Loucy (cell line): ENCODE data around the gene XKRX.

Source experiments
- H2AFZ ChIP-seq: fragments of 200-600 bp; sonication (generic); 2 replicates; pipeline ENCODE4 v1.6.0; 2016; ENCODE audit warnings: antibody characterized with exemption, mild to moderate bottlenecking, low read length, moderate library complexity
- H3F3A ChIP-seq: fragments of 200-600 bp; 2 replicates; pipeline ENCODE4 v1.6.0; 2016; ENCODE audit warnings: antibody characterized with exemption, low read depth, mild to moderate bottlenecking
- H3K27me3 ChIP-seq: fragments of 200-600 bp; sonication (generic); 2 replicates; pipeline ENCODE4 v1.6.1; 2014; ENCODE audit warnings: low read length, mild to moderate bottlenecking; ENCODE audit not compliant: insufficient read depth, poor library complexity, severe bottlenecking
- H3K36me3 ChIP-seq: fragments of 200-600 bp; sonication (generic); 2 replicates; pipeline ENCODE4 v1.6.1; 2016; ENCODE audit warnings: low read length; ENCODE audit not compliant: insufficient read depth
- H3K4me1 ChIP-seq: fragments of 200-600 bp; sonication (generic); 2 replicates; pipeline ENCODE4 v1.5.1; 2014; ENCODE audit warnings: low read length, mild to moderate bottlenecking; ENCODE audit not compliant: insufficient read depth, poor library complexity, severe bottlenecking
- H3K4me2 ChIP-seq: fragments of 200-600 bp; sonication (generic); 2 replicates; pipeline ENCODE4 v1.6.0; 2014; ENCODE audit warnings: antibody characterized with exemption, low read length, low read depth, mild to moderate bottlenecking; ENCODE audit not compliant: poor library complexity, severe bottlenecking
- H3K4me3 ChIP-seq: fragments of 200-600 bp; sonication (generic); 2 replicates; pipeline ENCODE4 v1.5.1; 2014; ENCODE audit warnings: low read length, mild to moderate bottlenecking, mixed read lengths; ENCODE audit not compliant: poor library complexity, severe bottlenecking
- H3K79me2 ChIP-seq: fragments of 200-600 bp; sonication (generic); 2 replicates; pipeline ENCODE4 v1.6.1; 2014; ENCODE audit warnings: low read length; ENCODE audit not compliant: insufficient read depth
- H3K9ac ChIP-seq: fragments of 200-600 bp; sonication (generic); 2 replicates; pipeline ENCODE4 v1.6.0; 2014; ENCODE audit warnings: mild to moderate bottlenecking, low read depth, low read length, moderate library complexity; ENCODE audit not compliant: poor library complexity, severe bottlenecking
- H3K9me2 ChIP-seq: fragments of 200-600 bp; sonication (generic); replicated peaks from 2 replicates; pipeline ENCODE4 v1.6.1; 2016; ENCODE audit warnings: low read depth, low read length, mixed read lengths
- H3K9me3 ChIP-seq: fragments of 200-600 bp; sonication (generic); 2 replicates; pipeline ENCODE4 v1.6.1; 2014; ENCODE audit warnings: mild to moderate bottlenecking, antibody characterized with exemption, low read length, low read depth; ENCODE audit not compliant: insufficient read depth
- H4K20me1 ChIP-seq: fragments of 200-600 bp; sonication (generic); 2 replicates; pipeline ENCODE4 v1.6.0; 2014; ENCODE audit warnings: antibody characterized with exemption, low read length, mild to moderate bottlenecking; ENCODE audit not compliant: insufficient read depth, poor library complexity, severe bottlenecking
- CTCF ChIP-seq: fragments of 200-600 bp; sonication (generic); conservative IDR thresholded peaks from 2 replicates; pipeline ENCODE4 v1.5.1; 2014; ENCODE audit warnings: mild to moderate bottlenecking, antibody characterized with exemption, low read length
- EZH2phosphoT487 ChIP-seq: fragments of 200-600 bp; IDR thresholded peaks from 2 replicates; pipeline ENCODE4 v1.6.1; 2018; ENCODE audit warnings: antibody characterized with exemption, mild to moderate bottlenecking, moderate library complexity, borderline replicate concordance

Gene XKRX

GRCh38 chrX:100911731-100912130, 17.0 kb downstream of the XKRX start:
- H3K27me3 ChIP-seq, result no peaks in the 10 kb centered on the region
- H3K4me2 ChIP-seq, result no peak overlapping the region
- H3K9me3 ChIP-seq, result no peaks in the 10 kb centered on the region
- no peaks in the 10 kb centered on the region for H3K79me2 ChIP-seq
- H3K4me3 ChIP-seq, result no peak overlapping the region
- no peaks in the 10 kb centered on the region for H3K36me3 ChIP-seq
- H3K9me2 ChIP-seq, result no peaks in the 10 kb centered on the region
- no peak overlapping the region for H3K9ac ChIP-seq
- H4K20me1 ChIP-seq, result no peaks in the 10 kb centered on the region
- H3F3A ChIP-seq, result no peaks in the 10 kb centered on the region
- TF ChIP-seq EZH2phosphoT487, result no peak
- no peak for TF ChIP-seq CTCF
- no peaks in the 10 kb centered on the region for H3K4me1 ChIP-seq
- H2AFZ ChIP-seq, result no peak overlapping the region

- no peak overlapping the region for H3K4me2 ChIP-seq
- TF ChIP-seq EZH2phosphoT487 (no peak), CTCF (no peak)
- H3K36me3 ChIP-seq, result no peaks in the 10 kb centered on the region
- H3K4me1 ChIP-seq, result no peaks in the 10 kb centered on the region
- H3K27me3 ChIP-seq, result no peaks in the 10 kb centered on the region
- no peaks in the 10 kb centered on the region for H3K9me3 ChIP-seq
- H3K9ac ChIP-seq, result no peak overlapping the region
- H3K79me2 ChIP-seq, result no peaks in the 10 kb centered on the region
- H3K4me3 ChIP-seq, result no peak overlapping the region
- H3F3A ChIP-seq, result no peaks in the 10 kb centered on the region
- no peak overlapping the region for H2AFZ ChIP-seq
- no peaks in the 10 kb centered on the region for H4K20me1 ChIP-seq
- H3K9me2 ChIP-seq, result no peaks in the 10 kb centered on the region
Measured at GRCh38 chrX:100905620-100906019, 23.1 kb downstream of the XKRX start.

GRCh38 chrX:100904433-100904832, 24.3 kb downstream of the XKRX start:
- no peak overlapping the region for H3K9ac ChIP-seq
- TF ChIP-seq CTCF (no peak), EZH2phosphoT487 (no peak)
- H3K27me3 ChIP-seq, result no peaks in the 10 kb centered on the region
- H3K79me2 ChIP-seq, result no peaks in the 10 kb centered on the region
- no peaks in the 10 kb centered on the region for H3K36me3 ChIP-seq
- H3K4me1 ChIP-seq, result no peaks in the 10 kb centered on the region
- no peaks in the 10 kb centered on the region for H3K9me2 ChIP-seq
- no peak overlapping the region for H2AFZ ChIP-seq
- H3K4me3 ChIP-seq, result no peak overlapping the region
- H3F3A ChIP-seq, result no peaks in the 10 kb centered on the region
- no peak overlapping the region for H3K4me2 ChIP-seq
- H4K20me1 ChIP-seq, result no peaks in the 10 kb centered on the region
- H3K9me3 ChIP-seq, result no peaks in the 10 kb centered on the region
